KOPT-K1 (cell line): ENCODE data around the gene OTX1.

Source experiments
- H3K27ac ChIP-seq: fragments of 200-600 bp; sonication (generic); 2 replicates; pipeline ENCODE4 v1.5.1; 2016; ENCODE audit warnings: antibody characterized with exemption, mild to moderate bottlenecking, low read depth, low read length; ENCODE audit not compliant: poor library complexity, severe bottlenecking
- H3K36me3 ChIP-seq: fragments of 200-600 bp; sonication (generic); 2 replicates; pipeline ENCODE4 v1.5.1; 2017; ENCODE audit warnings: antibody characterized with exemption, mild to moderate bottlenecking, low read length, moderate library complexity; ENCODE audit not compliant: insufficient read depth
- H3K9me3 ChIP-seq: fragments of 200-600 bp; sonication (generic); 2 replicates; pipeline ENCODE4 v1.5.1; 2017; ENCODE audit warnings: antibody characterized with exemption, low read length, mild to moderate bottlenecking; ENCODE audit not compliant: insufficient read depth, poor library complexity, severe bottlenecking

Gene OTX1

DNA sequence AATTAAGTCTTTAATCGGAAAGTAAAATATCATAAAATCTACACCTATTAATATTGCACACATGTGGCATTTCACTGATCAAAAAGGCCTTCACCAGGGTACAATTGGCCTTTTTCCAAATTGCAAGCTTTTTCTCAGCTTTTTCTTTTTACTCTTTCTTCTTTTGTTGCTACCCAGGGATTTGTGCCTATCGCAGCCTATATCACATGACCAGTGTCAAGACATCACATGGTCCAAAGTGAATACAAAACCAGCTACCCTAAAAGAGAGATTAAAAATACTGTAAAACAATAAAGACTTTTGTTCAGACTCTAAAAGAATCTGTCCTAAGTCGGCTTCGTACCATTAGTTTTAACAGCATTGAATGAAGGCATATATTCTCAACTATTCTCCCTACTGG, 15.0 kb upstream of the OTX1 start:
- no peak overlapping the region for H3K27ac ChIP-seq
- H3K36me3 ChIP-seq = no peaks in the 10 kb centered on the region
- H3K9me3 ChIP-seq = no peaks in the 10 kb centered on the region

DNA sequence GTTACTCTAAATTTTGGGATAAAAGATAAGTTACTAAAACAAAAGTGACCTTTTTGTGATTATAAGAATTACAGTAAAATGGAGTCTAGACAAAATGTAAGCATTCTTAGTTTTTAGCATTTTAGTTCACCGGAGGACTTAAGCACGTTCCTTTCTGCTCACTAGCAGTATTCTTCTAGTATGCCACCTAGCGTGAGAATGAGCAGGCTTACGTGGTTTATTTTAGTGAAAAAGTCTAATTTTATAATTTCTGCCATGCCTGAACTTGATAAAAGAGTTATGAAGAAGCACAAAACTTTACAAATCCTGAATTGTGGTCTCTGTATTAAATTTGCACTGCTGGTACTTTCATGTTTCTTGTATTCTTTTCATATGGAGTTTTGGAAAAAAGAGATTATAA, 12.6 kb upstream of the OTX1 start:
- Histone ChIP-seq H3K36me3 (no peaks in the 10 kb centered on the region), H3K9me3 (no peaks in the 10 kb centered on the region), H3K27ac (no peak overlapping the region)

GRCh38 chr2:63040586-63040985, 10.0 kb upstream of the OTX1 start:
- Histone ChIP-seq H3K36me3 (no peaks in the 10 kb centered on the region), H3K9me3 (no peaks in the 10 kb centered on the region), H3K27ac (no peak overlapping the region)

- H3K27ac ChIP-seq = no peak overlapping the region
- no peaks in the 10 kb centered on the region for H3K36me3 ChIP-seq
- H3K9me3 ChIP-seq = no peaks in the 10 kb centered on the region
Measured at GRCh38 chr2:63041592-63041991, 9.0 kb upstream of the OTX1 start.

DNA sequence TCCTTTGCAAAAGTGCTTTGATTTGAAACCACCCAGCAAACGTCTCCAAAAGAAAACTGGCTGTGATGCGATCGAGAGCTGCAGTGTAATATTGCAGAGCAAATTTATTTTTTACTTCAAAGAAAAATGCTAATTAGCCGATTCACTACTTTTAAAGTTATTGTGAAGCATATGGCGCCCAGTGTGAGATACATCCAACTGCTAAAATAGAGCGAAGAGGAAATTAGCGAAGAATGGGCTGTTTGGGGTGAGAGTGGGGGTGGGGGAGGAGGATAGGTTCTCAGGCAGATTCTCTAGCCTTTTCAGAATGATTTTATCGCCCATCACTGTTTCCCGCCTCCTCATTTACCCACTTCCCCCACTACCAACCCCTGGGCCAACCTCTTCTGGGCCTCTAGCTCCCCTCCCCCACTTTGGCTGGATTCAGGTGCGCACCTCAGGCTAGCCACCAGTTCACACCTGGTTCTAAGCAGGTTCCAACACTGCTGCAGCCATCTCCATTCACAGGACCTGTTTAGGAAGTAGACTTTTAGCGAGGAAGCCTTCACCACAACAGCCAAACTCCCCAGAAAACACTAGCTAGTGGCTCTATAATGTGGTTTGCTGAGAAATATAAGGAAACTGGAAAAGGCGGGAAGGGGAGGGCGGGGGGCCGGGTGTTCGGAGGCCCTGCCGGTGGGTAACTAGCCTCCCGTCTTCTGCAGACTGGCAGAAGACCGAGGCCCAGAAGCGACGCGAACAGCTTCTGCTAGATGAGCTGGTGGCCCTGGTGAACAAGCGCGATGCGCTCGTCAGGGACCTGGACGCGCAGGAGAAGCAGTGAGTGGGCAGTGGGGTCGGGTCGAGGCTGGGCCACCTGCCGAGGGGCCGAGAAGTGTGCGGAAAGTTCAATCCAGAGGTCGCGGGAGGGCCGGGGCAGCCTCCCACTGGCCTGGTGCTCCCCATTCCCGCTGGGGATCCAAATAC, 6.0 kb upstream of the OTX1 start:
- Histone ChIP-seq H3K9me3 (no peaks in the 10 kb centered on the region), H3K27ac (no peak overlapping the region), H3K36me3 (no peaks in the 10 kb centered on the region)

- H3K9me3 ChIP-seq = no peaks in the 10 kb centered on the region
- no peaks in the 10 kb centered on the region for H3K36me3 ChIP-seq
- no peak overlapping the region for H3K27ac ChIP-seq
Measured at GRCh38 chr2:63046552-63046951, 4.1 kb upstream of the OTX1 start.

DNA sequence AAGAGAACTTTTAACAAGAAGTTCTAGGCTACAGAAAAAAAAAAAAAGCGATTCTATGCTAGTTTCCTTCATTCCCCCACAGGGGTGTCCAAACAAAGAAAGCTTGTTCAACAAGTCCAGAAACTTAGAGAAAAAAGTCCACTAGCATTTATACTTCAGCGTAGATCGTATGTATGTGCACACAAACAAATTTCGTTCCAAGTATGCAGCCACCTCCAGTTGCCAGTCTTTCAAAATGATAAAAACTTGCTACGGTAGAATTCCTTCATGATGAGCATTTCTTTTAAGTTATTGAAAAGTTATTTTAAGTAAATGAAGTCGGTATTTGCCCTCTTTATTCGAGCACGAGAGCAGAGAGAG, 3.7 kb upstream of the OTX1 start:
- Histone ChIP-seq H3K36me3 (no peaks in the 10 kb centered on the region), H3K27ac (no peak overlapping the region), H3K9me3 (no peaks in the 10 kb centered on the region)

DNA sequence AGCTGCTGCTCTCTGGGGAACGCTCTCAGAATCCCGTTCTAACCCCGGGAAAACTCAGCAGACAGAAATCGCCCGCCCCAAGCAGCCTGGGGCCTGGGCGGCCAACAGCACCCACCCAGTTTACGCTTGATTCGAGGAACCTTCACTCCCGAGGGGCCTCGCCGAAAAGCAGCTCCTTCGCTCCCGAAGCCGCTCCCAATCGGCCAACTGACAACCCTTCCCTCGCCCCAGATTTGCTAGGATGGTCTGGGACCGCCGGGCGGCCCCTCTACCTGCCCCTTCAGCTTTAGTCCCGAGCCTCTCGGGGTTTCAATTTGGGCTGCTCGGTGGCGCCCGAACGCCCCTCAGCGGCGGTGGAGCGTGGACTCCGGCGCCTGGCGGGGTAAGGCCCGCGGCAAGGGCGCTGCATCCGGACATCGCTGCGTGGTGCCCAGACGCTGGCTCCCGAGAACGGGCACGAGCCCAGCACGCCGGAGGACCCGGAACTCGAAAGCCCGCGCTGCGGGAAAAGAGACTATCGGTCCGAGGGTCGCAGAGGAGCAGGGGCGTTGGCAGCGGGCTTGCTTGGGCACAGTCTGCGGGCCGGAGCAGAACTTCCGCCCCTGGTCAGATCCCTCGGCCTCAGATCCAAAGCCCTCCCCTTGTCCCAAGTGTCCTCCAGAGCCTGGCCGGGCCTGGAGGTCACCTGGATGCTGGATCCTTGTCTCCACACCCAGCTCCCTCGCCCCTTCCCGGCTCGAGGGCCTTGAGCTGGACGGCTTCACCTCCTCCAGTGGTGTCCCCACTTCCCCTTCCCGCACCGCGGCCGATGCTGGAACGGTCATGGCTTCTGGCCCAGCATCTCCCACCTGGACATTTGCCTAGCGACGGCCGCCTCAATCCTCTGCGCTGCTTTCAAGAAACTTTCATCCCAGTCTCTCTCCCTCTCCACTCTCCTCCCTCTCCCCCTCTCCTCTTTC, 3.0 kb upstream of the OTX1 start:
- no peaks in the 10 kb centered on the region for H3K36me3 ChIP-seq
- H3K27ac ChIP-seq = no peak overlapping the region
- H3K9me3 ChIP-seq = no peaks in the 10 kb centered on the region

GRCh38 chr2:63048367-63049171, 2.1 kb upstream of the OTX1 start:
- Histone ChIP-seq H3K27ac (no peak overlapping the region), H3K9me3 (no peaks in the 10 kb centered on the region), H3K36me3 (no peaks in the 10 kb centered on the region; the same call in 1 of the 2 replicates)

DNA sequence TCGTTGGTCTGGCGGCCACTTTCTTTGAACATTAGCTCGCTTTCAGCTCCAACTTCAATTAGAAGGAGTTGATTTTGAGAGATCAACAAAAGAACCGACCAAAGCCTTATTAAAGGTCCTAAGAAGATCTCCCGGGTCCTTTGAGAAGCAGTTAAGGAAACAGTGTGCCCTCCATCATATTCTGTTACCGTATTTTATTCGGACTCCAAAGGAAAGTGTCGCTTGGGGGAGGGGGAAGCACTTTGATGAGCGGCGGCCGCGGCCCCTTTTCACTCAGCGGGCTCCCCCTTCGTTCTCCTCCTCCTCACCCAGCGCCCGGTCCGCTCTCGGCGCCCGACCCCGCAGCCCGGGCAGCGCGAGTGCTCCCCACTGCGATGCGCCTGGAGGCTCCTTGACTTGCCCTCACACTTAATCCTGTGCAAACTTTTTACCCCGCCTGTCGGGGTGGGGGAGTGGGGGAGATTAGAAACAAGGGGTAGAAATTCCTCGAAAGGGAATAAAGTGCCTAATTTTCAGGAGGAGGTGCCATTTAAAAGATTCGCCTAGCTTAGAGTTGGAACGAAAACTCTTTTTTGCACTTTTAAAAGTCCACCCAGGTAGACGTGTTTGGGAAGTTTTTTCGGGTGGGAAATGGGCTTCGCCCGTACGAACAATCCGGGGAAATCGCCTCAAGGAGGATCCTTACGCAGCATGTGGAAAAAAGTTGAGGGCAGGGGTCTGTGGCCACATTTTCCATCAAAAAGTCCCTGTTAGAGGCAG, 1.2 kb upstream of the OTX1 start:
- H3K9me3 ChIP-seq = no peaks in the 10 kb centered on the region
- peaks cover 3% of the 10 kb centered on the region; the same call in 1 of the 2 replicates for H3K36me3 ChIP-seq
- peak overlapping the region; percentile 63 for H3K27ac ChIP-seq

DNA sequence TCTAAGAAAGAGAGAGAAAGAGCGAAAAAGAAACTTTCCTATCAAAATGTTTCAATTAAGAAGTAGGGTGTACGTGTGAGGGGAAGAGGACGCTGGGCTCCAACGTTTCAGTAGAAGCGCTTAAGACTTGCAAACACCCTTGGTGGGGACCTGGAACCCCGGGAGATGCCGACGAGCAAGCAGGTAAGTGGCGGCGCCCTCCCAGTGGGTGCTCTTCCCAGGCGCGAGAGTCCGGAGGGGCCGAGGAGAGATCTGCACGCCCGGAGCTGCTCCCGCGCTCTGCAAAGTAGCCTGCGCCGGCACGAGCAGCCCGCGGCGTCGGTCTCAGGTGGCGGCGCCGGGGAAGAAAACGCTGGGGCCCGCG, 678 bp upstream of the OTX1 start:
- peak overlapping the region; percentile 63 for H3K27ac ChIP-seq
- H3K9me3 ChIP-seq = peaks cover 5% of the 10 kb centered on the region

GRCh38 chr2:63051042-63051794, 588 bp downstream of the OTX1 start:
- Histone ChIP-seq H3K27ac (peak overlapping the region; percentile 58), H3K9me3 (peaks cover 14% of the 10 kb centered on the region), H3K36me3 (peaks cover 21% of the 10 kb centered on the region; the same call in 1 of the 2 replicates)

More for the DNA sequence above, 678 bp upstream of the OTX1 start:
- H3K36me3 ChIP-seq = peaks cover 8% of the 10 kb centered on the region; the same call in 1 of the 2 replicates

DNA sequence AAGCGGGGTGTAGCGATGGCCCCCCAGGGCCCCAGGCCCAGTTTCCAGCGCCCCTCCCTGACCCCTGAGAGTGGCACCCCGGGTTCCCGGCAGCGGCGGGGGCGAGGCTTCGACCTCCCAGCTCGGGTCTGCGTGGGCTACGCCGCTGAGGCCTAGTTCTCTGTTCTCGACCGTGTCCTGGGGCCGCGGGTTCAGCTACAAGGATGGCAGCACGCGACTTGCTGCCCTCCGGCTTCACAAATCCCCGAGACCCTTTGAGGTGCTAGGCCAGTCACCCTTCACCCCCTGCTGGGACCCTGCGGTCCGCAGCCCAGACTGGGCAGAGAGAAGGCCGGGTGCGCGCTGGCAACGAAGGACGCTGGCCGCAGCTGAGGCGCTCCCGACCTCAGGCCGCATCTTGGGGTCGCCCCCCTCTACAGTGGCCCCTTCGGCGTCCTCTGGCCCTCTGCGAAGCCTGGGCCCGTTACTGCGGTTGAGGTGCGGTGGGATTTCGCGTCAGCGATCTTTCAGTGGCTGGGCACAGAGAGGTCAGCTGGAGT, 1.2 kb downstream of the OTX1 start:
- H3K9me3 ChIP-seq = peaks cover 19% of the 10 kb centered on the region
- H3K27ac ChIP-seq = no peak overlapping the region
- H3K36me3 ChIP-seq = peaks cover 27% of the 10 kb centered on the region; the same call in 1 of the 2 replicates
